ENCODE results near the gene MAPK8IP3. TPM values are rescaled to one million over a fixed set of nuclear protein-coding genes. Genes with fewer than 3 reads are reported as not detected.
A peak's percentile ranks its signal among the peaks of the same experiment; 100 is the strongest.

Gene MAPK8IP3
- total RNA-seq, 1 donor from 2014 or later: 32.6 TPM

DNA sequence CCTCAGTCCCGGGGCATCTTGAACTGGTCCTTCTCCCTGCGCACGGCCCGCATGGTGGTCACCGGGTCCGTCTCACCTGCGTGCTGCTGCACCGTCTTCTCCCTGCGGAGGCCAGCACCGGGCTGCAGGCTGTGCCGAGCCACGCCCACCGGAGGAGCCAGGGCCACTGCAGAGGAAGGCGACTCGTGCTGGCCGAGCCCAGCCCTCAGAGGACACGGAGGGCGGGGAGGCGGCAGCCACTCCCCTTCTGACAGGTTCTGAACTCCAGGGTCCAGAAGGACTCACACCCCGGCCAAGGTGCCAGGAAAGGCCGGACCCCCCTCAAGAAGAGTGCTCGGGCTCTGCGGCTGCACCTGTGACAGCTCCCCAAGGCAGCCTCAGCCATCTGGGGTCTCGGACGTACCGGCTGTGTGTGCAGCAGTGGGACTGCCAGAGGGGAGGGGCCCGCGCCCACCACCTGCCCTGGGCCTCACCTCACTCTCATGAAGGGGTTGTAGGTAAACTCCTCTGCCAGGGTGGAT, 103.3 kb downstream of the MAPK8IP3 start:
- DNase-seq (ENCODE audit: low read depth): no peak
- no peaks in the 10 kb centered on the region for H3K27me3 ChIP-seq (ENCODE audit: control insufficient read depth, insufficient read depth, low read length)
- no peaks in the 10 kb centered on the region for H3K36me3 ChIP-seq (ENCODE audit: control insufficient read depth, insufficient read depth, low read length)
- TF ChIP-seq, protein P1, sequence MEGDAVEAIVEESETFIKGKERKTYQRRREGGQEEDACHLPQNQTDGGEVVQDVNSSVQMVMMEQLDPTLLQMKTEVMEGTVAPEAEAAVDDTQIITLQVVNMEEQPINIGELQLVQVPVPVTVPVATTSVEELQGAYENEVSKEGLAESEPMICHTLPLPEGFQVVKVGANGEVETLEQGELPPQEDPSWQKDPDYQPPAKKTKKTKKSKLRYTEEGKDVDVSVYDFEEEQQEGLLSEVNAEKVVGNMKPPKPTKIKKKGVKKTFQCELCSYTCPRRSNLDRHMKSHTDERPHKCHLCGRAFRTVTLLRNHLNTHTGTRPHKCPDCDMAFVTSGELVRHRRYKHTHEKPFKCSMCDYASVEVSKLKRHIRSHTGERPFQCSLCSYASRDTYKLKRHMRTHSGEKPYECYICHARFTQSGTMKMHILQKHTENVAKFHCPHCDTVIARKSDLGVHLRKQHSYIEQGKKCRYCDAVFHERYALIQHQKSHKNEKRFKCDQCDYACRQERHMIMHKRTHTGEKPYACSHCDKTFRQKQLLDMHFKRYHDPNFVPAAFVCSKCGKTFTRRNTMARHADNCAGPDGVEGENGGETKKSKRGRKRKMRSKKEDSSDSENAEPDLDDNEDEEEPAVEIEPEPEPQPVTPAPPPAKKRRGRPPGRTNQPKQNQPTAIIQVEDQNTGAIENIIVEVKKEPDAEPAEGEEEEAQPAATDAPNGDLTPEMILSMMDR (IDR thresholded peaks at IDR 0.05; ENCODE audit: insufficient read depth, low read length, poor library complexity, severe bottlenecking): no peak
- H3K4me3 ChIP-seq (ENCODE audit: low read depth, low read length): no peak overlapping the region

DNA sequence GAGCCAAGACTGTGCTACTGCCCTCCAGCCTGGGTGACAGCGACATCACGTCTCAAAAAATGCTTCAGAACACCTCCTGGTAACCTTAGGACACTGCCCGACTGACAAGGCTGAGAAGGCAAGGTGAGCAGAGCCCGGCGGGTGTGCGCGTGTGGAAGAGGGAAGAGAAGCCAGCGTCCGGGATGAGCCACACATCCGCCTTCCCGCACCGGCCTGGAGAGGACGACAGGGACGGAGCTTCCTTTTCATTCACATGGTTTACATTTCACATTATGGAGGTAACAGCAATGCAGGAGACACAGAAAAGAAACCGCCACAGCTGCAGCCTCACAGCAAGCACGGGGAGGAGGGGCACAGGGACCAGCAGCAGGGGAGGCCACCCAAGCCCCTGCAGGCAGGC, 104.1 kb downstream of the MAPK8IP3 start:
- no peak for DNase-seq (ENCODE audit: low read depth)

DNA sequence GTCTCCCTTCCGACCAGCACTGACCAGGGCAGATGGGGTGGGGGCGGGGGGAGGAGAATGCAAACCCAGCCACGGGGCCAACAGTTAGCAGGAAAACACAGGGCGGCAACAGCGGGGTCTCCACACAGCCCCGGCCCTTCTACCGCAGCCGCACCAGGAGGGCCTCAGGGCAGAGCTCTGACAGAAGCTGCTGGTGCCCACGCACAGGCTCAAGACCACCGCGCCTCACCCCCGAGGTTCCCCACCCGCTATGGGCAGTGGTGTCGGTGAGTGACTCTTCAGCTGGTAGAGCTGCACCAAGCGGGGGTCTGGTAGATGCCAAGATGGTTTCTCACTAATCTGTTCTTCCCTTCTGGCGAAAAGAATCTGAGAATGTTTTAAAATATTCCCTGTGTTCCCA, 104.5 kb downstream of the MAPK8IP3 start:
- TF ChIP-seq, protein P1 (IDR thresholded peaks at IDR 0.05; ENCODE audit: insufficient read depth, low read length, poor library complexity, severe bottlenecking): no peak
- no peaks in the 10 kb centered on the region for H3K36me3 ChIP-seq (ENCODE audit: control insufficient read depth, insufficient read depth, low read length)
- H3K4me3 ChIP-seq (ENCODE audit: low read depth, low read length): no peak overlapping the region
- DNase-seq (ENCODE audit: low read depth): no peak
- H3K27me3 ChIP-seq (ENCODE audit: control insufficient read depth, insufficient read depth, low read length): no peaks in the 10 kb centered on the region

More for the DNA sequence above, 104.1 kb downstream of the MAPK8IP3 start:
- H3K27me3 ChIP-seq (ENCODE audit: control insufficient read depth, insufficient read depth, low read length): no peaks in the 10 kb centered on the region
- H3K36me3 ChIP-seq (ENCODE audit: control insufficient read depth, insufficient read depth, low read length): no peaks in the 10 kb centered on the region
- TF ChIP-seq, protein P1 (IDR thresholded peaks at IDR 0.05; ENCODE audit: insufficient read depth, low read length, poor library complexity, severe bottlenecking): no peak
- no peak overlapping the region for H3K4me3 ChIP-seq (ENCODE audit: low read depth, low read length)

DNA sequence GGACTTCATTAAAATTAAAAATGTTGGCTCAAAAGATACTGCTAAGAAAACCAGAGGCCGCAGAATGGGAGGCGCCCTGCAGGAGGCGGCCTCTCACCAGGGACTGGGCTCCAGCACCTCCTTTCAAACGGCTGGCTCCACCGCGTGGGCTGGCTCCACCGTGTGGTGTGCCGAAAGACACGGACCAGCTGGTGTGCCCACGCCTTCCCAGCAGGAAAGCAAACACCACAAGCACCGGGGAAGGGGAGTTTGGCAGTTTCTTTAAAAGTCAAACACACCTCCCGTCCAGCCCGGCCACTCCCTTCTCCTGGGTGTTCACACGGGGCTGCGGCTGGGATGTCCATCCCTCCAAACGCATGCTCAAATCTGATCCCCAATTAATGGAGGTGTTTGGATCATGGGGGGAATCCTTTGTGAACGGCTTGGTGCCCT, 106.8 kb downstream of the MAPK8IP3 start:
- TF ChIP-seq, protein P1 (IDR thresholded peaks at IDR 0.05; ENCODE audit: insufficient read depth, low read length, poor library complexity, severe bottlenecking): peak; percentile 73
- no peaks in the 10 kb centered on the region for H3K27me3 ChIP-seq (ENCODE audit: control insufficient read depth, insufficient read depth, low read length)
- DNase-seq (ENCODE audit: low read depth): no peak
- H3K36me3 ChIP-seq (ENCODE audit: control insufficient read depth, insufficient read depth, low read length): peaks cover 1% of the 10 kb centered on the region
- H3K4me3 ChIP-seq (ENCODE audit: low read depth, low read length): no peak overlapping the region

DNA sequence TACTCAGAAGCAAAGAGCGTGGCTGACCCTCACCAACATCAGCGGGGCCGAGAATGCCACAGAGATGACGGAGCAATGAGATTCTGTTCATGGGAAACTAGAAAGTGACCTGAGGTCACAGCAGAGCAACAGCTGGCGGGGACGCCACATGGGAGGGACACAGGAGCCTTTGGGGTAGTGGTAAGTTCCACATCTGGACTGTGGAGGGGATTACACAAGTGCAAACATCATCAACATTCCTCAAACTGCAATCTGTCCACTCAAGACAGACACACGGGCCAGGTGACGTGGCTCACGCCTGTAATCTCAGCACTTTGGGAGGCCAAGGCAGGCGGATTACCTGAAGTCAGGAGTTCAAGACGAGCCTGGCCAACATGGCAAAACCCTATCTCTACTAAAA, 109.5 kb downstream of the MAPK8IP3 start:
- TF ChIP-seq, protein P1 (IDR thresholded peaks at IDR 0.05; ENCODE audit: insufficient read depth, low read length, poor library complexity, severe bottlenecking): no peak
- Histone ChIP-seq H3K36me3 (ENCODE audit: control insufficient read depth, insufficient read depth, low read length) (peaks cover 1% of the 10 kb centered on the region), H3K27me3 (ENCODE audit: control insufficient read depth, insufficient read depth, low read length) (no peaks in the 10 kb centered on the region), H3K4me3 (ENCODE audit: low read depth, low read length) (no peak overlapping the region)
- no peak for DNase-seq (ENCODE audit: low read depth)
